ENCODE data around the gene SCLT1. TPM values are rescaled to one million over a fixed set of nuclear protein-coding genes. Genes with fewer than 3 reads are reported as not detected.

The SCLT1 gene
- total RNA-seq, 2 donors from 2014 or later = 6.9 to 8.9 TPM

DNA sequence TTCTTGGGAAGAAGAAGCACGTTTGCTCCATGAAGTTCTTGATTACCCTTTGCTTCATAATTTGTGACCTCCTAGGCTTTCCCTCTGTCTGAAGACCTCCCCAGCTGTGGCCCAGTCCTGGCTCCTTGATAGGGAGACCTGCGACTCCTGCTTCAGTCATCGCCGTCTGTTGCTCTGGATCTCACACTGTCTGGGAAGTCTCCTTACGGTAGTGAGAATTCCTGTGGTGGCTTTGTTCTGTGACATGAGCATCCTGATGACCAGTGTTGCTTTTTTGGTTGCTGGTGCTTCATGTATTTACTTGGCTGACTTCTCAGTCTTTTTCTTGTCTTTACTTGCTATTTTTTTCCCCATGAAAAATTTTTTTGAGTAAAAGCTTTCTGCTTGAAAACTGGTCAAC, 239.6 kb downstream of the SCLT1 start:
- Histone ChIP-seq H3K4me1 (peaks cover 0 to 6% of the 10 kb centered on the region in 2 donors), H3K36me3 (peaks cover 94% of the 10 kb centered on the region), H3K9me3 (no peaks in the 10 kb centered on the region), H3K4me3 (no peak overlapping the region), H3K27me3 (no peaks in the 10 kb centered on the region), H3K27ac (no peak overlapping the region)
- no peak for TF ChIP-seq CTCF (IDR thresholded peaks at IDR 0.05)
- DNase-seq (ENCODE audit: low spot score) = no peak

GRCh38 chr4:128850252-128850651, 243.1 kb downstream of the SCLT1 start:
- no peaks in the 10 kb centered on the region for H3K9me3 ChIP-seq
- no peak overlapping the region for H3K4me3 ChIP-seq
- no peak for DNase-seq (ENCODE audit: low spot score)

GRCh38 chr4:128848461-128848860, 244.9 kb downstream of the SCLT1 start:
- no peaks in the 10 kb centered on the region for H3K27me3 ChIP-seq
- H3K4me1 ChIP-seq = peaks cover 0 to 45% of the 10 kb centered on the region in 2 donors
- H3K4me3 ChIP-seq = no peak overlapping the region
- H3K36me3 ChIP-seq = peaks cover 84% of the 10 kb centered on the region
- H3K9me3 ChIP-seq = no peaks in the 10 kb centered on the region
- no peak for DNase-seq (ENCODE audit: low spot score)
- TF ChIP-seq CTCF (IDR thresholded peaks at IDR 0.05) = no peak
- H3K27ac ChIP-seq = no peak overlapping the region

More at GRCh38 chr4:128850252-128850651, 243.1 kb downstream of the SCLT1 start:
- Histone ChIP-seq H3K27me3 (no peaks in the 10 kb centered on the region), H3K4me1 (peaks cover 0 to 27% of the 10 kb centered on the region in 2 donors), H3K27ac (no peak overlapping the region), H3K36me3 (peaks cover 85% of the 10 kb centered on the region)
- TF ChIP-seq CTCF (IDR thresholded peaks at IDR 0.05) = no peak

- no peak for TF ChIP-seq CTCF (IDR thresholded peaks at IDR 0.05)
- peaks cover 0 to 57% of the 10 kb centered on the region in 2 donors for H3K4me1 ChIP-seq
- no peaks in the 10 kb centered on the region for H3K27me3 ChIP-seq
- H3K9me3 ChIP-seq = no peaks in the 10 kb centered on the region
- H3K4me3 ChIP-seq = no peak overlapping the region
- H3K27ac ChIP-seq = no peak overlapping the region
- H3K36me3 ChIP-seq = peaks cover 75% of the 10 kb centered on the region
- no peak for DNase-seq (ENCODE audit: low spot score)
These were observed 246.1 kb downstream of the SCLT1 start for GRCh38 chr4:128847082-128847724.

DNA sequence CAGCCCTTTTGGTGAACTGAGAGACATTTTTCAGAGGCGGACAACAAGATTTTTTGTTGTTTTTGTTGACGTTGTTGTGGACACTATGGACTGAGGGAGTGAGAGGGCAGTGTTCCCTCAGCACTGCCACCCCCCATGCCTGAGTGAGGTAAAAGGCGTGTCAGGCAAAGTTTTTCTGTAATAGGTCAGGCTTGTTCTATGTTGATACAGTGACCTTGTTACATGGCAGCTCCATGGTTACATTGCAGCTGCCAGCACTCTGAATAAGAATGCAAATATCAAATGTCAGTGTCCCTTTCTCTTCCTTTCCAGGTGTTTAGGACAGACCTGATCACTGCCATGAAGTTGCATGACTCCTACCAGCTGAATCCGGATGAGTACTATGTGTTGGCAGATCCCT, 247.3 kb downstream of the SCLT1 start:
- Histone ChIP-seq H3K9me3 (no peaks in the 10 kb centered on the region), H3K4me1 (peaks cover 0 to 66% of the 10 kb centered on the region in 2 donors), H3K27me3 (no peaks in the 10 kb centered on the region), H3K27ac (peak overlapping the region in 1 of 2 donors; percentile 69), H3K36me3 (peaks cover 65% of the 10 kb centered on the region), H3K4me3 (no peak overlapping the region)
- no peak for DNase-seq (ENCODE audit: low spot score)
- no peak for TF ChIP-seq CTCF (IDR thresholded peaks at IDR 0.05)

- no peak for DNase-seq (ENCODE audit: low spot score)
- peaks cover 54% of the 10 kb centered on the region for H3K36me3 ChIP-seq
- no peak overlapping the region for H3K4me3 ChIP-seq
- peak overlapping the region; percentile 52 to 69 for H3K27ac ChIP-seq
- H3K27me3 ChIP-seq = no peaks in the 10 kb centered on the region
- no peak for TF ChIP-seq CTCF (IDR thresholded peaks at IDR 0.05)
- peaks cover 0 to 77% of the 10 kb centered on the region in 2 donors for H3K4me1 ChIP-seq
- no peaks in the 10 kb centered on the region for H3K9me3 ChIP-seq
These were observed 248.4 kb downstream of the SCLT1 start for GRCh38 chr4:128844931-128845330.

Data from right atrium auricular region (tissue), 2 donors.